Smooth muscle cell (in vitro differentiated cells): ENCODE results near the gene ABCA12. TPM values are rescaled to one million over a fixed set of nuclear protein-coding genes. Genes with fewer than 3 reads are reported as not detected.

Experiments used
- DNase-seq: peaks from one replicate; lab custom pipeline; 2025; ENCODE audit not compliant: unreplicated experiment; lab: John Stamatoyannopoulos, UW
- H2AFZ ChIP-seq: fragments of 200-600 bp; sonication (generic); 2 replicates; pipeline ENCODE4 v1.6.0; 2016; ENCODE audit warnings: antibody characterized with exemption, low read depth, mild to moderate bottlenecking
- H3F3A ChIP-seq: fragments of 200-600 bp; sonication (generic); 2 replicates; pipeline ENCODE4 v1.6.0; 2017; ENCODE audit warnings: antibody characterized with exemption, low read depth
- H3K27ac ChIP-seq: fragments of 200-600 bp; sonication (generic); 2 replicates; pipeline ENCODE4 v1.5.1; 2016; ENCODE audit warnings: low read depth, mild to moderate bottlenecking
- H3K27me3 ChIP-seq: fragments of 200-600 bp; sonication (generic); 2 replicates; pipeline ENCODE4 v1.6.1; 2016; ENCODE audit warnings: low read depth, mild to moderate bottlenecking
- H3K36me3 ChIP-seq: fragments of 200-600 bp; sonication (generic); 2 replicates; pipeline ENCODE4 v1.5.1; 2016; ENCODE audit warnings: low read depth
- H3K4me1 ChIP-seq: fragments of 200-600 bp; sonication (generic); 2 replicates; pipeline ENCODE4 v1.5.1; 2016; ENCODE audit warnings: low read depth
- H3K4me2 ChIP-seq: fragments of 200-600 bp; sonication (generic); 2 replicates; pipeline ENCODE4 v1.6.0; 2016; ENCODE audit warnings: mild to moderate bottlenecking
- H3K4me3 ChIP-seq: fragments of 200-600 bp; sonication (generic); 2 replicates; pipeline ENCODE4 v1.5.1; 2016; ENCODE audit warnings: mild to moderate bottlenecking
- H3K79me2 ChIP-seq: fragments of 200-600 bp; sonication (generic); 2 replicates; pipeline ENCODE4 v1.6.0; 2016; ENCODE audit warnings: low read depth, mild to moderate bottlenecking
- H3K9ac ChIP-seq: fragments of 200-600 bp; sonication (generic); 2 replicates; pipeline ENCODE4 v1.6.0; 2016; ENCODE audit warnings: low read depth
- H3K9me3 ChIP-seq: fragments of 200-600 bp; sonication (generic); replicated peaks from 2 replicates; pipeline ENCODE4 v1.5.1; 2016; ENCODE audit warnings: low read depth
- H4K20me1 ChIP-seq: fragments of 200-600 bp; sonication (generic); 2 replicates; pipeline ENCODE4 v1.6.0; 2016; ENCODE audit warnings: low read depth
- WGBS: methylation state at CpG from one replicate; pipeline ENCODE4 v1.1.7; 2016; ENCODE audit warnings: low lambda C conversion rate; 5-methylcytosine and 5-hydroxymethylcytosine counted together
- polyA plus RNA-seq: library from polyadenylated mRNA; unstranded; fragments of >200 nt; fragmentation: Nextera tagmentation; extraction: Ambion mirVana; gene quantifications from 2 replicates; pipeline ENCODE4 v1.2.1, GENCODE V29; 2016
- total RNA-seq: library from RNA; depleted of rRNA; stranded (reverse); fragments of >200 nt; gene quantifications from 2 replicates; pipeline ENCODE4 v1.2.3, GENCODE V29; 2014
- TF ChIP-seq, protein P1 (sequence below): fragments of 200-600 bp; sonication (generic); IDR thresholded peaks from 2 replicates; pipeline ENCODE4 v1.5.1; 2017; ENCODE audit warnings: borderline replicate concordance, mild to moderate bottlenecking, antibody characterized with exemption; ENCODE audit not compliant: insufficient read depth, poor library complexity, severe bottlenecking

Gene ABCA12
- total and polyA plus RNA-seq, 2 experiments from 2014 or later = 0.47 to 5.7 TPM

DNA sequence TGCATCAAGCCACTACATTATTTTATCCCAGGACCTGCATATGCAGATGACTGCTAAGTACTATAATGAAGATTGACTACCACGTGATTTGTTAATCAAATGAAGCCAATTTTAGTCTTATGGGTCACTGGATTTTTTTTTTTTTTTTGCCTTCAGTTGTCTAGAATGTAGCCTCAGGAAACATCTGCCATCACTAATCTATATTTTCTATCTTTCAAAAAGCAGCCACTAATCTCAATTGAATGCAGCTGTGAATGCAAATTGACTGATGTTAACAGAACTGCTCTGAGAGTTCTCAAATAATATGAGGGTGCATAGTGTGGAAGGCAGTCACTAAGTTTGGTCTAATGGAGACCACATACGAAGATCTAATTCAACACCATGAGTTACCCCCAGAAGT is 106.3 kb downstream of the ABCA12 start:
- TF ChIP-seq, protein P1, sequence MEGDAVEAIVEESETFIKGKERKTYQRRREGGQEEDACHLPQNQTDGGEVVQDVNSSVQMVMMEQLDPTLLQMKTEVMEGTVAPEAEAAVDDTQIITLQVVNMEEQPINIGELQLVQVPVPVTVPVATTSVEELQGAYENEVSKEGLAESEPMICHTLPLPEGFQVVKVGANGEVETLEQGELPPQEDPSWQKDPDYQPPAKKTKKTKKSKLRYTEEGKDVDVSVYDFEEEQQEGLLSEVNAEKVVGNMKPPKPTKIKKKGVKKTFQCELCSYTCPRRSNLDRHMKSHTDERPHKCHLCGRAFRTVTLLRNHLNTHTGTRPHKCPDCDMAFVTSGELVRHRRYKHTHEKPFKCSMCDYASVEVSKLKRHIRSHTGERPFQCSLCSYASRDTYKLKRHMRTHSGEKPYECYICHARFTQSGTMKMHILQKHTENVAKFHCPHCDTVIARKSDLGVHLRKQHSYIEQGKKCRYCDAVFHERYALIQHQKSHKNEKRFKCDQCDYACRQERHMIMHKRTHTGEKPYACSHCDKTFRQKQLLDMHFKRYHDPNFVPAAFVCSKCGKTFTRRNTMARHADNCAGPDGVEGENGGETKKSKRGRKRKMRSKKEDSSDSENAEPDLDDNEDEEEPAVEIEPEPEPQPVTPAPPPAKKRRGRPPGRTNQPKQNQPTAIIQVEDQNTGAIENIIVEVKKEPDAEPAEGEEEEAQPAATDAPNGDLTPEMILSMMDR = no peak
- Histone ChIP-seq H3K4me2 (no peak overlapping the region), H2AFZ (no peak overlapping the region), H3K9me3 (no peaks in the 10 kb centered on the region), H3K4me1 (no peaks in the 10 kb centered on the region), H3F3A (no peaks in the 10 kb centered on the region), H3K4me3 (no peak overlapping the region), H4K20me1 (no peaks in the 10 kb centered on the region), H3K27ac (no peak overlapping the region), H3K9ac (no peak overlapping the region), H3K36me3 (no peaks in the 10 kb centered on the region), H3K79me2 (no peaks in the 10 kb centered on the region), H3K27me3 (no peaks in the 10 kb centered on the region)
- DNase-seq = no peak
- whole genome bisulfite sequencing = 87% methylated on average over 2 of the region's 2 CpGs

DNA sequence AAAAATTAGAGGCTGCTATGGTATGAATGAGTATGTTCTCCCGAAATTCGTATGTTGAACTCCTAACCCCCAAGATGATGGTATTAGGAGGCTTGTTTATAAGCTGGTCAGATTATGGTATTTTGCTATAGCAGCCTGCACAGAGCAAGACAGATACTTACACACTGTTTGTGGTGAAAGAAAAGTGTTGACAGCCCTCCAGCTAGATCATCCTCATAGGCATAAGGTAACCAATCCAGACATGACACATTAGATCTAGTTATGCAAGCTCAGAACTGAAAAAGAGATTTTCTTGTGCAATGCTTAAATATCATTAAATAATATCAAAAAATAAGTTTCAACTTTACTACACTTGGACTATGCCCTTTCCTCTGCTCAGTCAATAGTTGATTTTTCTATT is 107.1 kb downstream of the ABCA12 start:
- H3K27me3 ChIP-seq = no peaks in the 10 kb centered on the region
- H4K20me1 ChIP-seq = no peaks in the 10 kb centered on the region
- H3K4me2 ChIP-seq = no peak overlapping the region
- H3K9me3 ChIP-seq = no peaks in the 10 kb centered on the region
- no peak overlapping the region for H3K9ac ChIP-seq
- DNase-seq = no peak
- H3K27ac ChIP-seq = no peak overlapping the region
- H2AFZ ChIP-seq = no peak overlapping the region
- no peaks in the 10 kb centered on the region for H3K4me1 ChIP-seq
- no peaks in the 10 kb centered on the region for H3F3A ChIP-seq
- H3K36me3 ChIP-seq = no peaks in the 10 kb centered on the region
- no peaks in the 10 kb centered on the region for H3K79me2 ChIP-seq
- TF ChIP-seq, protein P1 = no peak
- no peak overlapping the region for H3K4me3 ChIP-seq
- WGBS = 88% methylated on average over 2 of the region's 2 CpGs

DNA sequence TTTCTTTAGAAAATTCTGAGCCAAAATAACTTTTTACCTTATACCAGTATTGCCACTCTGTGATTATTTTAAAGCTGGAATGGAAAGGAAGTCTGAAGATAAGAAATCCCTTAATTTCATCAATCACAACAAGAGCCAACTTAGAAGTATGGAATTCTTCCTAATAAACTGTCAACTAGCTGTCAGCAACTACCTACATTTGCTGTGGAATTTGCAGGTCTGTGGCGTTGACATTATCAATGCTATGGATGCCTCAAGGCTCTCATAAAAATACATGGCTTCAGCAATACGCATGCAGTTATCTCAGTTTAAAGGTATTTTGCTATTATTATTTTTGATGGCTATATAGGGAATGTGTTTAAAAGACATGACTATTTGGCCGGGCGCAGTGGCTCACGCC is 108.5 kb downstream of the ABCA12 start:
- WGBS = 81% methylated on average over 5 of the region's 5 CpGs
- no peak overlapping the region for H3K9ac ChIP-seq
- no peak for DNase-seq

DNA sequence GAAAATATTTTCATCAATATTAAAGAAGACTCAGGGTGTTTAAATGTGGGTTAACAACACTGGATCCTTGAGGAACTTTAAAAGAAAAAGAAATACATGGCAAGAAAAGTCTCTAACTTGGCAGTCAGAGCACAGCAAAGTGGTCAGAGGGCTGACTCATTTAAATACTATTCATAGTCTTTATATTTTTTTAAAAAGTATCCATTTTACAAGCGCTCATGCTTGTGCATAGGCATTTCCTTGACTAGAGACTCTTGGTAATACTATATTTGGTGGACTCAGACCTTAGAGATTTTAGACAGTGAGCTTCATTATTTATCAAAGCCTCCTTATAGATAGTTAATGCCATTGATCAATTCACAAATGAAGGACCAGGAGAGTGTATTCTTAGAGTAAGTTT is 110.2 kb downstream of the ABCA12 start:
- Histone ChIP-seq H3K4me2 (peak overlapping the region; percentile 28), H3K4me3 (no peak overlapping the region), H3F3A (no peaks in the 10 kb centered on the region), H3K79me2 (no peaks in the 10 kb centered on the region), H3K9ac (no peak overlapping the region), H3K36me3 (no peaks in the 10 kb centered on the region), H3K4me1 (no peaks in the 10 kb centered on the region), H4K20me1 (no peaks in the 10 kb centered on the region), H3K27me3 (no peaks in the 10 kb centered on the region), H2AFZ (no peak overlapping the region), H3K27ac (peak overlapping the region; percentile 22), H3K9me3 (no peaks in the 10 kb centered on the region)
- no peak for DNase-seq
- TF ChIP-seq, protein P1 = no peak
- WGBS = 39% methylated on average over 1 of the region's 1 CpG

More for the DNA sequence above, 108.5 kb downstream of the ABCA12 start:
- H4K20me1 ChIP-seq = no peaks in the 10 kb centered on the region
- H3K4me2 ChIP-seq = no peak overlapping the region
- H3K36me3 ChIP-seq = no peaks in the 10 kb centered on the region
- H3F3A ChIP-seq = no peaks in the 10 kb centered on the region
- H3K9me3 ChIP-seq = no peaks in the 10 kb centered on the region
- H3K4me1 ChIP-seq = no peaks in the 10 kb centered on the region
- no peaks in the 10 kb centered on the region for H3K79me2 ChIP-seq
- no peak overlapping the region for H3K4me3 ChIP-seq
- H3K27me3 ChIP-seq = no peaks in the 10 kb centered on the region
- H2AFZ ChIP-seq = no peak overlapping the region
- TF ChIP-seq, protein P1 = no peak
- no peak overlapping the region for H3K27ac ChIP-seq
